Esophagus muscularis mucosa (tissue), 3 donors: Measurements from ENCODE around the gene NUP58.

ENCODE experiments used
- CTCF ChIP-seq, 3 experiments: fragments of 200-600 bp in 2 of 3; fragments of 450-650 bp in 1 of 3; sonication (generic) in 2 of 3; IDR thresholded peaks; one replicate each; pipeline ENCODE4 v1.5.1; 2017 to 2019; ENCODE audit warnings: antibody characterized with exemption in 3 of 3, mild to moderate bottlenecking in 2 of 3, moderate library complexity in 1 of 3
- POLR2AphosphoS5 ChIP-seq, 2 donors: sonication (generic); formaldehyde crosslinking; IDR thresholded peaks; one replicate each; pipeline ENCODE4 v1.6.1; 2017; ENCODE audit warnings: antibody characterized with exemption in 2 of 2

- TF ChIP-seq CTCF (IDR thresholded peaks at IDR 0.05) (no peak), POLR2AphosphoS5 (IDR thresholded peaks at IDR 0.05) (no peak)
Measured at GRCh38 chr13:25345576-25345975, 44.2 kb downstream of the NUP58 start.
